COLO668 (cell line): ENCODE results near the gene ADM.

Source experiments
- DNase-seq: peaks from one replicate; lab custom pipeline; 2025; ENCODE audit not compliant: unreplicated experiment; lab: John Stamatoyannopoulos, UW

ADM gene

DNA sequence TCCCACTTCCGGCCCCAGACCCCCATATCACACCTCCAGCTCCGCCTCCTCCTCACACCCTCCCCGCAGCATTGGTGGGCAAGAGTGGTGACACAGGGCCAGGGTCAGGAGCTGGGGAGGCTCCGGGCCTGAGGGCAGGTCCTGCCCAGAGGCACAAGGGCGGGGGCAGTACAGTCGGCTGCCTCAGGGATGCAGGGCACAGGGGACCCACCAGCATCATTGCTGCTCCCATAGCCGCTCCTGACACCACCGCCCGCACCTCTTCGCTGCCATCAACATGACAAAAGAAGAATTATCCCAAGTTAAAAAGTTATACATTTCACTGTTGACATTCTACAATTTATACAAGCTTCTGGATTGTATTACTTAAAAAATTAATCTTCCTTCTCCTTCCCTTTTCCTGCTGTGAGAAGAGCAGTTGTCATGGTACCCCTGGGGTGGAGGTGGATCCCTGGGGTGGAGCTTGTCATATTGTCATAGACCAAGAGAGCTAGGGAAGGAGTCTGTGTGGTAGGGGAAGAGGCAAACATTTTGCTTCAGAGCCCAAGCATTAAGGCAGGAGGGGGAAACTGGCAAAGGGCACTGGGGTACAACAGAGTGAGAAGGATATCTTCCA is 15.0 kb upstream of the ADM start:
- DNase-seq: no peak

GRCh38 chr11:10291801-10292638 is 12.9 kb upstream of the ADM start:
- no peak for DNase-seq

DNA sequence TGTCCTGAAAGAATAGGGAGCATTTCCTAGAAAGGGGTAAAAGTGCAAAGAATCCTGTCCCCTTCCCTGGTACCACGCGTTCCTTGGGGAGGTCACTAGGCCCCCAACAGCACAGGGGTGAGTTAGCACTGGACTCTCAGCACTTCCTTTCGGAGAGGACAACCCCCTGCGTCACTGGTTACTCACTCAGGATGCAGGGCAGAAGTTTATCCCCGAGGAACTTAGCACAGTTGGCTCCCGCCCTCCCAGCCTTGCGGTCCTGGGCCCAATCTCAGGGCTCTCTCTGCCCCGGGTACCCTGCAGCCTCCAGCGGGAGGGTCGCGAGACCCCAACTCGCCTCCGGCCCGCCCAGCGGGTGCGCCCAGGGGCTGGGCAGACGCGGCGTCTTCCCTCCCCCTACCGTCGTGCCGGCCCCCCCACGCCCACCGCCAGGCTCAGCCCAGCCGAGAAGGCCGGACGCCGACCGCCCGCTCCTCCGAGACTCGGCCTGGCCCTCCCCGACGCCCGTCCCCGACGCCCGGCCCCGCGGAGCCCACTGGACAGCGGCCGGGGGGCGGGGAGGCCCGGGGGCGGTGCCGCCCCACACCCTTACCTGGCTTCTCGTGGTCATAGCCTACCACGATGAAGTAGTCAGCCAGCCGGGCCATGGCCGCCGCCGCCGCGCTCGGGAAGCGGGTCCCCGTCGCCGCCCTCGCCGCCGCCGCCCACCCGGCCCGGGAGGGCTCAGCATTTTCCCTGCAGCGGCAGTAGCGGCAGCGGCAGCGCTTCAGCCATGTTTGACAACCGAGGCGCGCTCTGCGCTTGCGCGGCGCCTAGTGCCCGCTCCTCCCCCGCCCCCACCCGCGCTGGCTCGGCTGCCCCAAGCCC is 11.2 kb upstream of the ADM start, which contains the start of gene SBF2:
Gene SBF2, minus strand, starts transcription at position 797 of the 867 bp plus-strand sequence. Its CDS starts 150 bp downstream, at position 647.
- peak; percentile 84 for DNase-seq

DNA sequence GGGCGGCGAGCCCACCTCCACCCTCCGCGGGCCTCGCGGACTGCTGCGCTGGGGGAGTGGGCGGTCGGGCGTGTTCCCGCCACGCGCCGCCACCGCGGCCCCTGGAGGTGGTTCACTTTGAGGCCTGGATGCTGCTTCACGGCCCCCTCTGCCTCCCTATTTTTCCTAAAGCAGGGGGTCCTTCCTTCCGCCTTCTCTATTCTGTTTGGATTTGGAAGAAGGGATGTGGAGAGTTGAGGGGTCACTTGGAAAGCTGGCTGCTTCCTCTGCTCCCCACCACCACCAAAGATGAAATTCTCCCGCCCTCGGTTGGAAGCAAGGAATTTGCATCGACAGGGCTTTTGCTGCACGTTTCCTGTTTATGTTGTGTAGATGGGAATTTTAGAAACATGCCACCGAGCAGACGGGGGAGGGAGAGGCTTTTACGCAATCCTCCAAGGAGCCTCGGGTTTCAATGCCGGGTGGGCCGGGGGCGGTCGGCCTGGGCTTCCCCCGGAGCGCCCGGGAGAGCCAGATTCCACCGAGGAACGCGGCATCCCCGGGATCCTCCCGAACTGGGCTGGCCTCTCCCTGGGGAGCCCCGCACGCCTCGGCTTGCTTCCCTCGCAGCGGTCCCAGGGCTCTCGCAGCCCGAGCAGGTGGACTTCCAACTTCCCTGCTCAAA is 10.5 kb upstream of the ADM start:
- DNase-seq: peak; percentile 31

DNA sequence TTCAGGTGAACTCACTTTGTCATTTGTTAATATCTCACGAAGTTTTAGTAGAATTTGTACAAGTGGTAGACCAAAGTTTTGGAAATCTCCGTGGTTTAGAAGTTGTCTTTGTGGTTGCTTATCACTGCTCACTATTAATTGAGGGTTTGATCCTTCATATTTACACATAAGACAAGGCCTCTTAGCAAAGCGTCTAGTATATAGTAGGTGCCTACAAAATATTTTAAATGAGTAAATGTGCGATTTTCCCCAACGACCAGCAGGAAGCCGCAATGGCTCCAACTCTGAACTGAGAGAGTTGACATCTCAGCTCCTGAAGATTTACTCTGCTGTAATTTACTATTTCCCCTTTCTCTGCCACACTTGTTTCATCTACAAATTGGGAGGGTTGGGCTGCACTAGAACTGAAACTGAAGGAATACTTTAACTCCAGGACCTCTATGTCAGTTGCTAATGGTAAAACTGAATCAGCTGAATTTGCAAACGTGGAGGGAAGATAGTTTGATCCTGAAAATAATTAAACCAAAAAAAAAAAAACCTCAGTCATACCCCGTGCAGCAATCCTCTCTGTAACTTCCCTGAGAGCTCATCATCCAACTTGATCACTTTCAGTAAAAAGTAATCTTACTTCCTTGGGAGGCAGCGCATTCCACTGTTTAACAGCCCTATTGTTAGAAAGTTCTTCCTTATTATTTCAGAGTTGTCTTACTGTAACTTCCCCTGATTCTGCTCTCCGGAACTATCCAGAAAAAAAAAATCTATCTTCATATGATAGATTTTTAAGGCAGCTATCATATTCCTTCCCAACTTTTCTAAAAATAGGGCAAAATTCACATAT is 9.6 kb upstream of the ADM start:
- no peak for DNase-seq

DNA sequence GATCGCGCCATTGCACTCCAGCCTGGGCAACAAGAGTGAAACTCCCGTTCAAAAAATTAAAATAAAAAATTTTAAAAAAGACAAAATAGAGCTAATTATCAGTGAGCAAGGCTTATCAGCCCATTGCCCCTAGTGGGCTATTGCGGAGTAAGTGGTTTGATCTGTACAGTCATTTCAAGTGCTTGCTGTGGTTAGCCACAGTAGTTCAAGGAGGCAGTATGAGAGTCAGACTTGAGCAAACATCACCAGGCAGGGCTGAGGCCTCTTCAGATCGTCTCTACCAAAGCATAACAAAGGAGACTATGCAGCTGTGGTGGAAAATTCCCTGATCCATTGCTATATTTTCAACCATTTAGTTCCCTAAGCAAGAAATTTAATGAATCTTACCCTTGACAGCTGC is 6.5 kb upstream of the ADM start:
- DNase-seq: peak; percentile 61

DNA sequence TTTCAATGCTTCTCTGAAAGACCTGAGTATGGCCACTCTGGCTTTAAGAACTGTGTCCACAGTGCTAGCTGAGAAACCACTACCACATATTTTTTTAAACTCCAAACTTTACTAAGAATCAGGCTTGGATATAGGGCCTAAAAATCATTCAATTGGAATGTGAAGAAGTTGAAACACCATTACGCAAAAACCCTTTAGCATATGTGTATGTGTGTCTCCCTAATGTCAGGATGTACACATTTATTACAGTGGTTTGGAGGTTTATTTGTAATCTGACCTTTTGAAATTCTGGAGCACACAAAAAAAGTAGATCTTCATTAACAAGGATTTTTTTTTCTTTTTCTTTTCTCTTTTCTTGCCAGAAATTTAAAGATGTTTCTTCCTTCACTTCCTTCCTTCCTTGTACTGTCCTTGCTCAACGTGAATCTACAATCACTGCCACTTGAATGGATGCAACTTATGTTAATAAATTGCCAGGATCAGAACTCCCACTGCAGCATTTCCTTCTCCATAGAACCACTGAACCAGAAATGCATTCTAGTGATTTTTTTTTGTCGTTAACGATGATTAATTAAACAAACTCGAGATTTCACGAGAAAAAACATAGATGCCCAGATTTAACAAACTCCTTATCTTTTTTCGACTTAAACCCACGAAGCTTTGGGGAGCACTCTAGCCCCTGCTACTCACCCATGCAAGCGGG is 3.1 kb upstream of the ADM start:
- DNase-seq: no peak

DNA sequence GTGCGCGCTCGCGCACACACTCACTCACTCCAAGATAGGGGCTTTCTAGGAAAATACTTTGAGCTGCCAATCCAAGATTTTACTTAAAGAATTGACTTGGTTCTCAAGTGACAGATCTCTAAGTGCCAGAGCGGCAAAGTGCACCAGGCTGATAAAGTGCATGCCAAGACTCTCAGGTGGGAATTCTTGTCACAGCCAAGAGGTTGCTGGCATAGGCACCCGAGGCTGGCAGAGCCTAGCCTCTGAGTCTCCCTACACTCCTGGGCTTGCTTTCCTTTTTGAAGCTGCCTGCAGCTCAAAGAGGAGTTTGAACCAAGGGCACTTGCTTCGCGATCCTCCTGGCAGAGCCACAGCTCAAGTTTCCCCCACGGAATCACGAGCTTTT is 2.5 kb upstream of the ADM start:
- no peak for DNase-seq

GRCh38 chr11:10302744-10303557 is 1.9 kb upstream of the ADM start:
- DNase-seq: peak; percentile 80

DNA sequence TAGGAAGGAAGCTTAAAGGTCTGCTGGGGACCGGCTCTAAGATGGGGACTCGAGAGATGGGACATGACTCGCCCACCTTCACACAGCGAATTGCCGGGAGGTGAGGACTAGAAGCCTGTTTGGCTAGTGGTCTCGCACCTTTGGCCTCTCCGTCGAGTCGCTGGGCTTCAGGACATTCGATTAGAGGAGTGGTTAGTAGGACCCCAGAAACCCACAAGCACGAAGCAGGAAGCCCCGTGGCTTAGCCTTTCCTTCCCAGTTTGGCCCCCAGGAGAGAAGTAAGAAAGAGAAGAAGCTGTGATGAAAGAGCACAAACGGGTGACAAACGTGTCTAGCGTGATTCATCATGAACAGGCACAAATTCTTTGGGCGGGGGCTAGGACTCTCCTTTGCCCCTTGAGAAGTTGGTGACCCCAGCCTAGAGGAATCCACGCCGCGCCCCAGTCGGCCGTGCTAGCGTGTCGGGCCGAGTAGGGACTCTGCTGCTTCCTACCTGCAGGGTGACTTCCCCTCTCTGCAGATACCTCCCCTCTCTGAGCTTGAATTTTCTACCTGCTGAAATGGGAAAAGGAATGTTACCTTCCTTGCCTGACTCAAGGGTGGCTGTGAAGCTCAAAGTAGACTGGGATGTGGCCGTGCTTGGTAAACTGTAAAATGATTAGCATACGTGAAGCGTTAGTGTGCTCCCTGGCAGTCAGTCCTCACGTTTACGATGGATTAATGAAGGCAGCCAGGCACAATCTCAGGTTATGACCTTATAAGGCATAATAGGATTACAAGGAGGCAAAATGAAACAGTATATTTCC is 1.1 kb upstream of the ADM start:
- DNase-seq: peak; percentile 45

- DNase-seq: peak; percentile 64
Measured at GRCh38 chr11:10305262-10305963, 540 bp downstream of the ADM start.

DNA sequence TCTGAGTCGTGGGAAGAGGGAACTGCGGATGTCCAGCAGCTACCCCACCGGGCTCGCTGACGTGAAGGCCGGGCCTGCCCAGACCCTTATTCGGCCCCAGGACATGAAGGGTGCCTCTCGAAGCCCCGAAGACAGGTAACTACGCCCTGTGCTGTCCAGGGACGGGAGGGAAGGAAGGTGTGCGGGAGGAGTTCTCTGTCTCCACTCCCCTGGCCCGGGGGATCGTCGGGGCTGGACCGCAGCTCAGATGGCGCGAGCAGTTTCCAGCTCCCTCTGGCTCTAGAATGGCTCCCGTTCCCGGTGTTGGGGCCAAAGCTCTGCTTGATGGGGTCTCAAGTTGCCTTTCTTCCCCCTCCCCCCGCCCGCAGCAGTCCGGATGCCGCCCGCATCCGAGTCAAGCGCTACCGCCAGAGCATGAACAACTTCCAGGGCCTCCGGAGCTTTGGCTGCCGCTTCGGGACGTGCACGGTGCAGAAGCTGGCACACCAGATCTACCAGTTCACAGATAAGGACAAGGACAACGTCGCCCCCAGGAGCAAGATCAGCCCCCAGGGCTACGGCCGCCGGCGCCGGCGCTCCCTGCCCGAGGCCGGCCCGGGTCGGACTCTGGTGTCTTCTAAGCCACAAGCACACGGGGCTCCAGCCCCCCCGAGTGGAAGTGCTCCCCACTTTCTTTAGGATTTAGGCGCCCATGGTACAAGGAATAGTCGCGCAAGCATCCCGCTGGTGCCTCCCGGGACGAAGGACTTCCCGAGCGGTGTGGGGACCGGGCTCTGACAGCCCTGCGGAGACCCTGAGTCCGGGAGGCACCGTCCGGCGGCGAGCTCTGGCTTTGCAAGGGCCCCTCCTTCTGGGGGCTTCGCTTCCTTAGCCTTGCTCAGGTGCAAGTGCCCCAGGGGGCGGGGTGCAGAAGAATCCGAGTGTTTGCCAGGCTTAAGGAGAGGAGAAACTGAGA is 1.4 kb downstream of the ADM start:
- peak; percentile 44 for DNase-seq

GRCh38 chr11:10307022-10307399 is 2.1 kb downstream of the ADM start:
- DNase-seq: no peak

GRCh38 chr11:10307400-10308200 is 2.7 kb downstream of the ADM start:
- DNase-seq: peak; percentile 89

DNA sequence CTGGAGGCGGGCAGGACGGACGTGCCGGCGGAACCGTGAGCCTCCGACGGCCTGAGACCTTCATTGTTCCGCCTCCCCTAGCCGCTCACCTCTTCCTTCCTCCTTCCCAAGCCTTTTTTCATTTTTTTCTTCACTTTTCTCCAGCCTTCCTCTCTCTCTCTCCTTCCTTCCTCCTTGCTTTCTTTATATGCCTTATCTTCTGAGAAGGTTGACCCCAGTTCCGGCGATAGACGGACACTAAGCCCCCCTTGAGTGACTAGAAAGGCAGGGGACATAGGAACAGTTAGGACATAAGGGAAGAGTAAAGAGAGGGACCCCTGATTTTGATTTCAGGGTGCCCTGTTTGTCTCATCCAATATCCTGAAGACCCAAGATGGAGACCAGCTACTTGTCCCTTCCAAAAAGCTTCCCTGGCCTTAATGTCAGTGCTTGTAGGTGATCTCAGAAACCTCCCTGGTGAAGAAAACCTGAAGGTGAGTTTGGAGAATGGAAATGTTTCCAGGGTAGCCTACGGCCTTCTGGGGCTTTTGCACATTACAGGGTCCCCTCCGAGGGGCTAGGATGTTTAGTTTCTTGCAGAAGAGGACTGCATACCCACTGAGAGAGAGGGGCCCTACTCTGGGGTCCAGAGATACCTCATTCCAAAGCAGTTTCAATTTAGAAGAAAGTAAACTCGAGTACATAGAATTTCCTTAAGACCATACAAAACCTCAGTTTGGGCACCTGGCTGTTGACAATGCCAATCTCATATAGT is 3.5 kb downstream of the ADM start:
- no peak for DNase-seq
